Measurements from ENCODE around the gene NOC4L. TPM values are rescaled to one million over a fixed set of nuclear protein-coding genes. Genes with fewer than 3 reads are reported as not detected.

Gene NOC4L
- total RNA-seq, 1 donor from 2014 or later, result 29.1 TPM

GRCh38 chr12:132175496-132176384, 31.5 kb downstream of the NOC4L start:
- Mint-ChIP-seq H3K27ac (no peak overlapping the region), H3K36me3 (ENCODE audit: low read depth) (no peaks in the 10 kb centered on the region), H3K9me3 (no peaks in the 10 kb centered on the region), H3K4me3 (no peak overlapping the region), H3K4me1 (peaks cover 12% of the 10 kb centered on the region), H3K27me3 (peaks cover 23% of the 10 kb centered on the region)
- CTCF ChIA-PET, result no interaction called here
- DNase-seq (no peak), ATAC-seq (ENCODE audit: low read depth) (no peak)
- POLR2A ChIA-PET, result no interaction called here
- TF ChIP-seq CTCF (IDR thresholded peaks at IDR 0.05), result no peak
- intact Hi-C loops (cut with micrococcal nuclease), result no loop called here

- CTCF ChIA-PET, result no interaction called here
- POLR2A ChIA-PET, result no interaction called here
- H3K27ac Mint-ChIP-seq, result no peak overlapping the region
- peaks cover 23% of the 10 kb centered on the region for H3K27me3 Mint-ChIP-seq
- DNase-seq (no peak), ATAC-seq (ENCODE audit: low read depth) (no peak)
- H3K9me3 Mint-ChIP-seq, result no peaks in the 10 kb centered on the region
- no peaks in the 10 kb centered on the region for H3K36me3 Mint-ChIP-seq (ENCODE audit: low read depth)
- TF ChIP-seq CTCF (IDR thresholded peaks at IDR 0.05), result no peak
- no peak overlapping the region for H3K4me3 Mint-ChIP-seq
- peaks cover 12% of the 10 kb centered on the region for H3K4me1 Mint-ChIP-seq
- intact Hi-C loops (cut with micrococcal nuclease), result no loop called here
These were observed 32.2 kb downstream of the NOC4L start for GRCh38 chr12:132176385-132176919.

- TF ChIP-seq CTCF (IDR thresholded peaks at IDR 0.05), result no peak
- ChIA-PET CTCF (no interaction called here), POLR2A (no interaction called here)
- Mint-ChIP-seq H3K27ac (no peak overlapping the region), H3K36me3 (ENCODE audit: low read depth) (no peaks in the 10 kb centered on the region), H3K4me1 (peaks cover 12% of the 10 kb centered on the region), H3K4me3 (no peak overlapping the region), H3K9me3 (no peaks in the 10 kb centered on the region), H3K27me3 (peaks cover 23% of the 10 kb centered on the region)
- no peak for ATAC-seq (ENCODE audit: low read depth)
- intact Hi-C loops (cut with micrococcal nuclease), result no loop called here
- no peak for DNase-seq
These were observed 32.8 kb downstream of the NOC4L start for GRCh38 chr12:132176920-132177551.

- CTCF ChIA-PET, result no interaction called here
- Mint-ChIP-seq H3K9me3 (peaks cover 2% of the 10 kb centered on the region), H3K4me1 (peaks cover 7% of the 10 kb centered on the region), H3K4me3 (no peak overlapping the region), H3K27ac (no peak overlapping the region), H3K36me3 (ENCODE audit: low read depth) (no peaks in the 10 kb centered on the region), H3K27me3 (peaks cover 17% of the 10 kb centered on the region)
- POLR2A ChIA-PET, result no interaction called here
- intact Hi-C loops (cut with micrococcal nuclease), result no loop called here
- DNase-seq, result no peak
- no peak for ATAC-seq (ENCODE audit: low read depth)
- TF ChIP-seq CTCF (IDR thresholded peaks at IDR 0.05), result no peak
These were observed 34.1 kb downstream of the NOC4L start for GRCh38 chr12:132178316-132178715.

- Mint-ChIP-seq H3K27me3 (peaks cover 15% of the 10 kb centered on the region), H3K36me3 (ENCODE audit: low read depth) (no peaks in the 10 kb centered on the region), H3K4me1 (peaks cover 6% of the 10 kb centered on the region), H3K27ac (no peak overlapping the region), H3K9me3 (peaks cover 2% of the 10 kb centered on the region), H3K4me3 (no peak overlapping the region)
- intact Hi-C loops (cut with micrococcal nuclease), result no loop called here
- ATAC-seq (ENCODE audit: low read depth), result no peak
- ChIA-PET POLR2A (no interaction called here), CTCF (no interaction called here)
- DNase-seq, result no peak
- no peak for TF ChIP-seq CTCF (IDR thresholded peaks at IDR 0.05)
These were observed 34.6 kb downstream of the NOC4L start for GRCh38 chr12:132178801-132179401.
